Activated naive CD8-positive, alpha-beta T cell treated with anti-CD3 and anti-CD28 coated beads, Interleukin-2, amount 10 ng/mL, durations not matched to agents 7 days and 5 days (primary cell): Measurements from ENCODE around the gene BIN1. TPM values are rescaled to one million over a fixed set of nuclear protein-coding genes. Genes with fewer than 3 reads are reported as not detected.

Source experiments
- ATAC-seq: fragments of 150-1000 bp; cut with Tn5 transposase; one replicate; pipeline ENCODE4 v1.10.0; 2021; ENCODE audit warnings: low read depth, moderate library complexity
- POLR2A ChIA-PET: fragments of 350-600 bp; sonication (Branson Sonifier 250); formaldehyde crosslinking; loops from one replicate; lab custom pipeline; 2021; ENCODE audit warnings: antibody characterized with exemption; lab: Charles Lee
- DNase-seq: peaks from one replicate; pipeline ENCODE4 v3.0.0; 2021
- H3K27ac Mint-ChIP-seq: one replicate; pipeline ENCODE4 v1.8.0; 2022; ENCODE audit warnings: mild to moderate bottlenecking, mixed read lengths
- H3K27me3 Mint-ChIP-seq: one replicate; pipeline ENCODE4 v1.8.0; 2022; ENCODE audit warnings: mild to moderate bottlenecking, moderate library complexity, mixed read lengths
- H3K36me3 Mint-ChIP-seq: one replicate; pipeline ENCODE4 v1.8.0; 2021; ENCODE audit warnings: mild to moderate bottlenecking, mixed read lengths
- H3K4me1 Mint-ChIP-seq: one replicate; pipeline ENCODE4 v1.8.0; 2021; ENCODE audit warnings: mixed read lengths
- H3K4me3 Mint-ChIP-seq: one replicate; pipeline ENCODE4 v1.8.0; 2022; ENCODE audit warnings: mild to moderate bottlenecking, moderate library complexity, mixed read lengths
- H3K9me3 Mint-ChIP-seq: one replicate; pipeline ENCODE4 v1.8.0; 2021; ENCODE audit warnings: mixed read lengths
- total RNA-seq, 2 experiments: library from RNA; stranded (reverse); gene quantifications; one replicate each; pipeline ENCODE4 v1.2.3, GENCODE V29; 2021

BIN1 gene
- total RNA-seq, 2 experiments from 2014 or later = 160 to 161 TPM

DNA sequence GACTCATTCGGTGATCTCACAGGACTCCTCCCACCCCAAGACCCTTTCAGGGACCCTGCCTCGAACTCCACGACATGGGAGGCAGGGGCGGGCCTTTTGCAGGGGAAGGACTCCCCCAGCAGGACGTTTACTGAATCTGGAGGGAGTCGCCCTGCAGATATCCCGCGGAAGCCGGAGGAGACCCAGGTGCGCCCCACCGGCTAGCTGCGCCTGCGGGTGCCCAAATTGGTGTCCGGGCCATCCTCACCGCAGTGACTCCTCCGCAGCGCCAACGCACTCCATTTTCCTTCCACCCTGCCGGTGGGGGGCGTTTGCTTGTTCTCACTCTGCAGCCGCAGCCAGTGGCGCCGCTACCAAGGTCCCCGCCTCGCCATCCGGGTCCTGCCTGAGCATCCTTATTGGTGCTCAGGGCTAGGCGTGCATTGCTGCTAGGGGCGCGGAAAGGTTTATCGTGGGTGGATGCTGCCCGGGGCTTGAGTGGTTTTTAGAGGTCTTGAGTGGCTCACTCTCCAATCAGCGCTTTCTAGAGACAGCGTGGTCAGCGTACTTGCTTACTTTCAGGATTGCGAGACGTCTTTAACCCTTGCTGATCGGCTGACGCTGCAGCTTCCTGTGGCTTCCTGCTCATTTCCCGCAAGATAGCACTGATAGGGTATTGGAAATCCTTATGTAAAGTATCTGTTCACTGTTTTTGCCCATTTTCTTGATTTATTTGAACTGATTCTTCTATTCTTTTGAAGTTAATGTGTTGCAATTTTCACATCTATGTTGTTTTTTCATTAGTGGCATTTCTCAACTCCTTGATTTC, 81.4 kb downstream of the BIN1 start:
- peak; percentile 82 for DNase-seq
- ATAC-seq = peak; percentile 98
- Mint-ChIP-seq H3K27ac (peak overlapping the region; percentile 10), H3K4me3 (peak overlapping the region; percentile 92), H3K27me3 (peaks cover 45% of the 10 kb centered on the region), H3K36me3 (no peaks in the 10 kb centered on the region), H3K9me3 (peaks cover 3% of the 10 kb centered on the region), H3K4me1 (peaks cover 8% of the 10 kb centered on the region)
- POLR2A ChIA-PET = no interaction called here

DNA sequence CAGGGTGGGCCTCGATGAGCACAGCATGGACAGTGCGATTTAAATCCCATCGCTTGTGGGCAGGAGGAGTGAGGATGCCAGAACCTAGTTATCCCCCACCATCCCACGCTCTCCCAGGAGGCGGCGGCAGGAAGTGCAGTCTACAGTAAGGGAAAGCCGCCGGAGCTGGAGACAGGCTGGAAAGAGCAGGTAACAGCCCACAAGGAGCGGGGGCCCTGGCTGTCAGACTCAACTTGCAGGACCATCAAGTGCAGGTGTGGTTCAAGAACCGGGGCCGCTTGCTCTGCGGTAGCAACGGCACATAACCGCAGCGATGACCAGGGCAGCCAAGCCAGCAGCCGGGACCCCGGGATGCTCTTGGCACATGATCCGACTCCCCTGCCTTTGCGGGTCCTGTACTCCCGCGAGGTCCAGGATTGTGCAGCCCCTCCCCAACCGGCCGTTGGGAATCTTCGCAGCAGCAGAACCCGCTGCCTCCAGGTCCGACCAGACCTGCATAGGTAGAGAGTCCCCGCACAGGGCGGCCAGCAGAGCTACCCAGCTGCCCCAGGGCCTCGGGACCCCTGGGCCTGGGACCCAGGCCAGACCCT, 82.1 kb downstream of the BIN1 start:
- Mint-ChIP-seq H3K36me3 (no peaks in the 10 kb centered on the region), H3K27ac (peak overlapping the region; percentile 57), H3K9me3 (peaks cover 3% of the 10 kb centered on the region), H3K4me3 (peak overlapping the region; percentile 92), H3K27me3 (peaks cover 39% of the 10 kb centered on the region), H3K4me1 (peaks cover 8% of the 10 kb centered on the region)
- ATAC-seq (peak; percentile 6), DNase-seq (no peak)
- POLR2A ChIA-PET = no interaction called here

- Mint-ChIP-seq H3K36me3 (no peaks in the 10 kb centered on the region), H3K27ac (no peak overlapping the region), H3K27me3 (peaks cover 31% of the 10 kb centered on the region), H3K4me1 (peaks cover 8% of the 10 kb centered on the region), H3K4me3 (no peak overlapping the region), H3K9me3 (peaks cover 3% of the 10 kb centered on the region)
- ATAC-seq (no peak), DNase-seq (no peak)
- POLR2A ChIA-PET = no interaction called here
These were observed 83.5 kb downstream of the BIN1 start for GRCh38 chr2:127023504-127023903.

DNA sequence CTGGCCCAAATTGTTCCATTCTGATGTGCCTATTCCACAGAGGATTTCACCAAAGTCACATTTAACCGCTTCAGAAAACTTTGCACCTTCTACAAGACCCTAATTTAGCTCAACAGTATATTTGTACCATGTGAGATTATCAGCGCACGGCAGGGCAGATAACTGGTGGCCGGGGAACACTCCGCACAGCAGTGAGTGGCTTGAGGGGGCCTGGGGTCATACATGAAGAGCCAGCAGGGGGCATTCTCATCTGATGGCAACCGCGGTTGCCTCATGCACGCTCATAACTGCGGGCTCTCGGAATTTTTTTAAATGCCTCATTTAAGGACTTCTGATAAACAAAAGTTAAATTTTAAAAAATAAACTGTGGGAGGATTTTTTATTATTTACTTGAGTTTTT, 84.1 kb downstream of the BIN1 start:
- Mint-ChIP-seq H3K9me3 (peaks cover 3% of the 10 kb centered on the region), H3K36me3 (no peaks in the 10 kb centered on the region), H3K27me3 (peaks cover 29% of the 10 kb centered on the region), H3K4me1 (peaks cover 8% of the 10 kb centered on the region), H3K27ac (no peak overlapping the region), H3K4me3 (no peak overlapping the region)
- POLR2A ChIA-PET = no interaction called here
- DNase-seq = no peak
- no peak for ATAC-seq

DNA sequence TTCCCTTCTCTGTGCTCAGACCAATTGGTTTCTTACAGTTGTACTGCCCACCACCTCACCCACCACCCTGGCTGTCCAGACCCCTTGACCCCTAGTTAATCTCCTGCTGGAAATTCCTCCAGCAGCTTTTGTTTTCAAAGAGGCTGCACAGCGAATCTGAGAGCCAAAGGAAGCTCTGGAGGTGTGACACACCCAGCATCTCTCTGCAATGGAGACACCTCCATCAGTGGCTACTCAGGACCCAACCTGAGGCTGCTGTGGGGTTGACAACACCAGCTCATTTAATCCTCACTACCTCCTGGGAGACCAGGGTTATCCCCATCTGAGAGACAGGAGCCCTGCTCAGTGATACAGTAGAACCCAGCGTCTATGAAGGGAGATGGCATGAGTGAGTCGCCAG, 86.4 kb downstream of the BIN1 start:
- H3K27me3 Mint-ChIP-seq = peaks cover 24% of the 10 kb centered on the region
- peaks cover 3% of the 10 kb centered on the region for H3K9me3 Mint-ChIP-seq
- DNase-seq (no peak), ATAC-seq (no peak)
- H3K4me1 Mint-ChIP-seq = peaks cover 3% of the 10 kb centered on the region
- H3K36me3 Mint-ChIP-seq = no peaks in the 10 kb centered on the region
- no peak overlapping the region for H3K27ac Mint-ChIP-seq
- H3K4me3 Mint-ChIP-seq = no peak overlapping the region
- POLR2A ChIA-PET = no interaction called here

- DNase-seq (no peak), ATAC-seq (no peak)
- POLR2A ChIA-PET = no interaction called here
- H3K27me3 Mint-ChIP-seq = peaks cover 14% of the 10 kb centered on the region
- H3K4me3 Mint-ChIP-seq = no peak overlapping the region
- no peak overlapping the region for H3K27ac Mint-ChIP-seq
- no peaks in the 10 kb centered on the region for H3K4me1 Mint-ChIP-seq
- H3K9me3 Mint-ChIP-seq = no peaks in the 10 kb centered on the region
- H3K36me3 Mint-ChIP-seq = no peaks in the 10 kb centered on the region
These were observed 89.4 kb downstream of the BIN1 start for GRCh38 chr2:127017548-127017947.

- no peaks in the 10 kb centered on the region for H3K4me1 Mint-ChIP-seq
- H3K36me3 Mint-ChIP-seq = no peaks in the 10 kb centered on the region
- peaks cover 10% of the 10 kb centered on the region for H3K27me3 Mint-ChIP-seq
- POLR2A ChIA-PET = no interaction called here
- ATAC-seq (no peak), DNase-seq (no peak)
- no peak overlapping the region for H3K4me3 Mint-ChIP-seq
- no peaks in the 10 kb centered on the region for H3K9me3 Mint-ChIP-seq
- no peak overlapping the region for H3K27ac Mint-ChIP-seq
These were observed 90.6 kb downstream of the BIN1 start for GRCh38 chr2:127016329-127016728.

GRCh38 chr2:127015106-127015910, 91.6 kb downstream of the BIN1 start:
- Mint-ChIP-seq H3K9me3 (no peaks in the 10 kb centered on the region), H3K4me3 (no peak overlapping the region), H3K27ac (no peak overlapping the region), H3K27me3 (peaks cover 14% of the 10 kb centered on the region), H3K4me1 (no peaks in the 10 kb centered on the region), H3K36me3 (no peaks in the 10 kb centered on the region)
- POLR2A ChIA-PET = no interaction called here
- DNase-seq = no peak
- ATAC-seq = no peak

DNA sequence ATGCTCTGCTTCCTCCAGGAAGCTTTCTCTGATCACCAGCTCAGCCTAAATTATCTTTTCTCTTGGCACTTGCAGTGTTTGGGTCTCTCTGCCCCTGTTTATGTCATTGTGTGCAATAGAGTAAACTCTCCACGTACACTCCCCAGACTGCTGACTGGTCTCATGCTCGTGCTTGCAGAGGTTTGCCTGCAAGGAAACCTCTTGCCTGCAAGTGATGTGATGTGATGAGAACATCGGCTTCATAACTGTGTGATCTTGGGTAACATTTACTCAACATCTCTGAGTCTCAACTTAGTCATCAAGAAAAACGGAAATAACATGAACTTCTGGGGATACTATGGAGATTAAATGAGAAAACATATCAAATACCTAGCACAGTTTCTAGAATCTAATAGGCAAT, 92.3 kb downstream of the BIN1 start:
- Mint-ChIP-seq H3K9me3 (no peaks in the 10 kb centered on the region), H3K4me3 (no peak overlapping the region), H3K27ac (no peak overlapping the region), H3K27me3 (peaks cover 19% of the 10 kb centered on the region), H3K36me3 (no peaks in the 10 kb centered on the region), H3K4me1 (no peaks in the 10 kb centered on the region)
- no peak for ATAC-seq
- POLR2A ChIA-PET = no interaction called here
- no peak for DNase-seq

- Mint-ChIP-seq H3K4me1 (no peaks in the 10 kb centered on the region), H3K36me3 (no peaks in the 10 kb centered on the region), H3K27ac (no peak overlapping the region), H3K4me3 (no peak overlapping the region), H3K9me3 (no peaks in the 10 kb centered on the region), H3K27me3 (peaks cover 21% of the 10 kb centered on the region)
- POLR2A ChIA-PET = no interaction called here
- DNase-seq (no peak), ATAC-seq (no peak)
These were observed 92.7 kb downstream of the BIN1 start for GRCh38 chr2:127014224-127014623.

- H3K4me3 Mint-ChIP-seq = no peak overlapping the region
- peaks cover 30% of the 10 kb centered on the region for H3K27me3 Mint-ChIP-seq
- no peak overlapping the region for H3K27ac Mint-ChIP-seq
- DNase-seq = no peak
- POLR2A ChIA-PET = no interaction called here
- no peaks in the 10 kb centered on the region for H3K36me3 Mint-ChIP-seq
- no peaks in the 10 kb centered on the region for H3K9me3 Mint-ChIP-seq
- H3K4me1 Mint-ChIP-seq = no peaks in the 10 kb centered on the region
- ATAC-seq = no peak
These were observed 94.1 kb downstream of the BIN1 start for GRCh38 chr2:127012868-127013267.

- Mint-ChIP-seq H3K4me3 (no peak overlapping the region), H3K27ac (no peak overlapping the region), H3K9me3 (no peaks in the 10 kb centered on the region), H3K27me3 (peaks cover 28% of the 10 kb centered on the region), H3K4me1 (no peaks in the 10 kb centered on the region), H3K36me3 (no peaks in the 10 kb centered on the region)
- POLR2A ChIA-PET = no interaction called here
- DNase-seq (no peak), ATAC-seq (no peak)
These were observed 94.7 kb downstream of the BIN1 start for GRCh38 chr2:127012215-127012614.

DNA sequence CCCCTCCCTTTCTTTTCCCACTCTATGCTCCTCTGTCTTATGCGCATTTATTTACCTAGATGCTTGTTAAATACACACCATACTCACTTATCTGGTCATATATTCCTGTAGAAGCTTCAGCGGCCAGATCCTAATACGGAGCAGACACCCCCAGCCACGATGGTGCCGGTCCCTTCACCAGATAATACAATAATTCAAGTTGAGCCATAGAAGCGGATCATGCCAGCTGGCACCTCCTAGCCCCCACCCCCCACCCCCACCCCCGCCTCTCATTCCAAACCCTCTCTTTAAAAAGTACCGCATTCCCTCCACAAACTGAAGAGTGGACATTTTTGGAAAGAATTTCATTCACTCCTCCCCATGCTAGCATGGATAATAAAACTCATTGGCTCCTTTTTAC, 95.2 kb downstream of the BIN1 start:
- Mint-ChIP-seq H3K27ac (no peak overlapping the region), H3K4me1 (no peaks in the 10 kb centered on the region), H3K9me3 (no peaks in the 10 kb centered on the region), H3K4me3 (no peak overlapping the region), H3K36me3 (no peaks in the 10 kb centered on the region), H3K27me3 (peaks cover 28% of the 10 kb centered on the region)
- POLR2A ChIA-PET = no interaction called here
- ATAC-seq = no peak
- DNase-seq = no peak
